Erythroblast (primary cell): Measurements from ENCODE around the gene RBM4.

Experiments
- GATA1 ChIP-seq: IDR thresholded peaks from 2 replicates; pipeline ENCODE4 v1.6.1; 2011; ENCODE audit warnings: low read depth, mild to moderate bottlenecking, control low read depth, low read length, moderate library complexity
- POLR2A ChIP-seq: IDR thresholded peaks from 2 replicates; pipeline ENCODE4 v1.6.1; 2011; ENCODE audit warnings: mild to moderate bottlenecking, low read length

DNA sequence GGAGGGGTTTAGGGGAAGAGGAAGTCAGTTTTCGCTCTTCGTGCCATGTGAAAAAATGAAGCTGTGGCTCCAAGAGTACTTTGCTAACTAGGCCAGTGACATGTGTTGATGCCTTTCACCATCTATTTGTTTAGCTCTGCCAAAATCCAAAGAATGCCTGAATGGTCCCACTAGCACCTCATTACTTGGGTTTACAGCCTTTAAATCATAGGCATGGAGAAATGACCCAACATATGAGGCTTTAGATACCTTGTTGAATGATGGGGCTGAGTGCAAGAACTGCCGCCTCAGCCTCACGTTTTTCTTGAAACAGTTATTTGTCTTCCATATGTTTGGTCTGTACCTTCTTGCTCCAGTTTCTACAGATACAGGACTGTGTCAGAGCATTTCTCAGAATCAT is 8.3 kb downstream of the RBM4 start:
- TF ChIP-seq POLR2A (no peak), GATA1 (no peak)
